ENCODE results near the gene ZNF77. TPM values are rescaled to one million over a fixed set of nuclear protein-coding genes. Genes with fewer than 3 reads are reported as not detected.

Gene ZNF77
- total and polyA plus RNA-seq, 2 donors from 2014 or later, result 2.4 to 5.1 TPM

DNA sequence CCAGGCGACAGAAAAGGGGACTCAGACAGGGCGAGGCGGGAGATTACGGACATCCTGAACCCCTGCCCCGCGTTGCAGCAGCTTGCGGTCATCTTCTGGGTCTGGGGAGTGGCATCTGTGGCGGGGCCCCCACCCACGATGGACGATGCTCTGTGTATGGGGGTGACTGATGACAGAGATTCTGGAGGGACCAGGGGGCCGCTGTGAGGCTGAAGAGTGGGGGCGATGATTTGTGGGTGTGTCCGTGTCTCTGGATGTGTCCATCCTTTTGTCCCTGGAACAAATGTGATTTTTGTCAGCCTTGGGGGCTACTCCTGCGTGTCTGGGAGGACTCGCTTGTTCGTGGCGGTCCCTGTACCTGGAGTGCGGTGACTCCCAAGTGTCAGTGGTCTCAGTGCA, 17.7 kb downstream of the ZNF77 start:
- no peak for TF ChIP-seq CTCF (IDR thresholded peaks at IDR 0.05; ENCODE audit: borderline replicate concordance, extremely low read depth, insufficient read depth)
- H3K27ac ChIP-seq (ENCODE audit: low read depth in 2 of 2, low read length in 2 of 2), result no peak overlapping the region
- no peaks in the 10 kb centered on the region for H3K27me3 ChIP-seq (ENCODE audit: control insufficient read depth, insufficient read depth, low read length)
- FAIRE-seq, result no peak
- no peak for DNase-seq
- peaks cover 0 to 6% (median 0%) of the 10 kb centered on the region in 3 donors for H3K9me3 ChIP-seq (ENCODE audit: control insufficient read depth in 2 of 3, insufficient read depth in 1 of 3, low read length in 3 of 3)
- H3K36me3 ChIP-seq (ENCODE audit: control insufficient read depth in 2 of 3, insufficient read depth in 3 of 3, low read length in 3 of 3), result peaks cover 0 to 3% (median 0%) of the 10 kb centered on the region in 3 donors
- H3K4me1 ChIP-seq (ENCODE audit: control insufficient read depth in 2 of 3, insufficient read depth in 2 of 3, low read depth in 1 of 3, low read length in 3 of 3), result peaks cover 0 to 10% (median 0%) of the 10 kb centered on the region in 3 donors
- no peak overlapping the region for H3K9ac ChIP-seq (ENCODE audit: low read length in 3 of 3)
- intact Hi-C loops (cut with DNase I), result no loop called here
- H3K4me3 ChIP-seq (ENCODE audit: low read length in 3 of 3), result no peak overlapping the region

DNA sequence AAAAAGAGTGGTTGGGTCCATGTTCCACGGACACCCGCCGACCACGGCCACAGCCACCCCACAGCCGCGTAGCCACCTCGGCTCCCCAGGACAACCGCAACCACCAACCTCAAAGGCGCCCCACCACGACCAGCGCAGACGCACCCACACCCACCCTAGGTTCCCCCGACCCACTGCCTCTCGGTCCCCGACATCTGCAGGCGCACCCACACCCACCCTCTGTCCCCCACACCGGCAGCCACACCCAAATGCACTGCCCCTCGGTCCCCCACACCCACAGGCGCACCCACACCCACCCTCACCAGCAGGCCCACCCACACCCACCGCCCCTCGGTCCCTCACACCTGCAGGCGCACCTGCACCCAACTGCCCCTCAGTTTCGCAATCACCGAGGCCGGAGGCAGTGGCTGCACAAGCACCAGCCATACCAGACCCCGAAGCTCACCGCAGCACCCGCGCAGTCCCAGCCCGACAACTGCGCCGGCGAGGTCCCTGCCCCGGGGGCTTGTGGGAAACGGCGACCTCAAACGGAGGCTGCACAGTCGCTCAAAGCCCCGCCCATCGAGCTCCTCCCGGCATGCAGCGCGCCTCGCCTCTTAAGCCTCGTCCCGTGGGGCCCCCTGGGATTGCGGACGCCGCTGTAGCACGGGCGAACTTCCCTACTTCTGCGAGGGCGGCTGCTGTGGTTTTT, 18.3 kb downstream of the ZNF77 start:
- Histone ChIP-seq H3K9me3 (ENCODE audit: control insufficient read depth in 2 of 3, insufficient read depth in 1 of 3, low read length in 3 of 3) (peaks cover 0 to 2% (median 0%) of the 10 kb centered on the region in 3 donors), H3K27ac (ENCODE audit: low read depth in 2 of 2, low read length in 2 of 2) (no peak overlapping the region), H3K9ac (ENCODE audit: low read length in 3 of 3) (no peak overlapping the region), H3K4me3 (ENCODE audit: low read length in 3 of 3) (no peak overlapping the region), H3K27me3 (ENCODE audit: control insufficient read depth, insufficient read depth, low read length) (no peaks in the 10 kb centered on the region), H3K4me1 (ENCODE audit: control insufficient read depth in 2 of 3, insufficient read depth in 2 of 3, low read depth in 1 of 3, low read length in 3 of 3) (peaks cover 0 to 10% (median 0%) of the 10 kb centered on the region in 3 donors), H3K36me3 (ENCODE audit: control insufficient read depth in 2 of 3, insufficient read depth in 3 of 3, low read length in 3 of 3) (peaks cover 0 to 3% (median 0%) of the 10 kb centered on the region in 3 donors)
- FAIRE-seq, result no peak
- no peak for DNase-seq
- TF ChIP-seq CTCF (IDR thresholded peaks at IDR 0.05; ENCODE audit: borderline replicate concordance, extremely low read depth, insufficient read depth), result no peak
- intact Hi-C loops (cut with DNase I), result no loop called here

DNA sequence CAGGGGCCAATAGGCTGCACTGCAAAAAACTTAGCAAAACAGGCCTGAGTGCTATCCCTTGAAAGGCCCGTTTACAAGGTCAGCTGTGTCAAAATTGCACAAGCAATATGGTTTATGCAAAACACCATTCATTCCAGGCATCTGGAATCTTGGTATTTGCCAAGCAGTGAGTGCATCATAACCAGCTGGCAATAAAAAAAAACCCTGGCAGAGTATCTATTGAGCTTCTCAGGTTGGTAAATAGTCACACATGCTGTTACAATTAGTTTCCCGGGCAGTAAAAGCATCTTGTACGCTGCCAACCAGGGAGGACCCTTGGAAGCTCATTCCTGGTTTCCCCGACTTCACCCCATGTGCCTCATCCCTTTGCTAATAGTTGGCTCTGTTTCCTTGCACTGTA, 21.3 kb downstream of the ZNF77 start:
- Histone ChIP-seq H3K27me3 (ENCODE audit: control insufficient read depth, insufficient read depth, low read length) (no peaks in the 10 kb centered on the region), H3K9ac (ENCODE audit: low read length in 3 of 3) (no peak overlapping the region), H3K36me3 (ENCODE audit: control insufficient read depth in 2 of 3, insufficient read depth in 3 of 3, low read length in 3 of 3) (peaks cover 0 to 3% (median 0%) of the 10 kb centered on the region in 3 donors), H3K27ac (ENCODE audit: low read depth in 2 of 2, low read length in 2 of 2) (no peak overlapping the region), H3K4me1 (ENCODE audit: control insufficient read depth in 2 of 3, insufficient read depth in 2 of 3, low read depth in 1 of 3, low read length in 3 of 3) (peaks cover 0 to 10% (median 0%) of the 10 kb centered on the region in 3 donors), H3K4me3 (ENCODE audit: low read length in 3 of 3) (no peak overlapping the region), H3K9me3 (ENCODE audit: control insufficient read depth in 2 of 3, insufficient read depth in 1 of 3, low read length in 3 of 3) (peaks cover 0 to 2% (median 0%) of the 10 kb centered on the region in 3 donors)
- DNase-seq (no peak), FAIRE-seq (no peak)
- intact Hi-C loops (cut with DNase I), result no loop called here
- no peak for TF ChIP-seq CTCF (IDR thresholded peaks at IDR 0.05; ENCODE audit: borderline replicate concordance, extremely low read depth, insufficient read depth)
